Breast epithelium (tissue), 4 donors: ENCODE results near the gene LPAR5. TPM values are rescaled to one million over a fixed set of nuclear protein-coding genes. Genes with fewer than 3 reads are reported as not detected.

Source experiments
- DNase-seq, 2 donors: peaks; one replicate each; pipeline ENCODE4 v3.0.0-alpha.2; 2019; ENCODE audit warnings: low spot score in 2 of 2
- H3K27ac ChIP-seq, 2 donors: fragments of 200-600 bp; sonication (generic) in 1 of 2; one replicate each; pipeline ENCODE4 v1.5.1; 2016 to 2019; ENCODE audit warnings: mild to moderate bottlenecking in 1 of 2
- H3K27me3 ChIP-seq, 2 donors: fragments of 200-600 bp; sonication (generic) in 1 of 2; one replicate each; pipeline versions ENCODE4 v1.5.1 to v1.6.0; 2017 to 2019; ENCODE audit warnings: control low read depth in 1 of 2, mild to moderate bottlenecking in 1 of 2
- H3K36me3 ChIP-seq: fragments of 200-600 bp; one replicate; pipeline ENCODE4 v1.5.1; 2019
- H3K4me1 ChIP-seq, 2 donors: fragments of 200-600 bp; sonication (generic); one replicate each; pipeline ENCODE4 v1.5.1; 2016 to 2019; ENCODE audit warnings: control low read depth in 1 of 2
- H3K4me3 ChIP-seq, 3 donors: fragments of 200-600 bp; sonication (generic); 1 replicate in 2 of 3; 2 replicates in 1 of 3; pipeline ENCODE4 v1.5.1; 2016 to 2019; ENCODE audit warnings: mild to moderate bottlenecking in 3 of 3, moderate library complexity in 2 of 3
- H3K9me3 ChIP-seq, 2 donors: fragments of 200-600 bp; sonication (generic) in 1 of 2; one replicate each; pipeline ENCODE4 v1.5.1; 2016 to 2019; ENCODE audit warnings: control low read depth in 1 of 2
- CTCF ChIP-seq, 3 donors: fragments of 450-650 bp; IDR thresholded peaks; one replicate each; pipeline ENCODE4 v1.5.1; 2016 to 2017; ENCODE audit warnings: antibody characterized with exemption in 3 of 3, mild to moderate bottlenecking in 3 of 3, moderate library complexity in 3 of 3
- POLR2A ChIP-seq: fragments of 450-650 bp; IDR thresholded peaks from one replicate; pipeline ENCODE4 v1.6.1; 2016; ENCODE audit warnings: antibody characterized with exemption, mild to moderate bottlenecking, moderate library complexity
- POLR2AphosphoS5 ChIP-seq, 3 donors: sonication (generic); formaldehyde crosslinking; IDR thresholded peaks; one replicate each; pipeline ENCODE4 v1.6.1; 2017; ENCODE audit warnings: antibody characterized with exemption in 3 of 3
- intact Hi-C: fragments of 100-400 bp; cut with DNase I; formaldehyde crosslinking; loops from one replicate; pipeline ENCODE4 v1.15.1; 2023; ENCODE audit warnings: low total_unique reads
- total RNA-seq, 3 donors: library from RNA; depleted of rRNA; stranded (reverse); fragments of >200 nt; gene quantifications; one replicate each; pipeline ENCODE4 v1.1.0, GENCODE V29; 2016

The LPAR5 gene
- total RNA-seq, 3 donors from 2014 or later: 0.98 to 1.8 (median 1.8) TPM

GRCh38 chr12:6638305-6638704, 2.5 kb upstream of the LPAR5 start:
- no peaks in the 10 kb centered on the region for H3K4me1 ChIP-seq
- H3K9me3 ChIP-seq: no peaks in the 10 kb centered on the region
- TF ChIP-seq CTCF (IDR thresholded peaks at IDR 0.05) (no peak), POLR2AphosphoS5 (IDR thresholded peaks at IDR 0.05) (no peak), POLR2A (no peak)
- H3K27ac ChIP-seq: no peak overlapping the region
- H3K4me3 ChIP-seq: no peak overlapping the region
- DNase-seq: no peak
- no peaks in the 10 kb centered on the region for H3K36me3 ChIP-seq
- H3K27me3 ChIP-seq: no peaks in the 10 kb centered on the region
- intact Hi-C loops: no loop called here

DNA sequence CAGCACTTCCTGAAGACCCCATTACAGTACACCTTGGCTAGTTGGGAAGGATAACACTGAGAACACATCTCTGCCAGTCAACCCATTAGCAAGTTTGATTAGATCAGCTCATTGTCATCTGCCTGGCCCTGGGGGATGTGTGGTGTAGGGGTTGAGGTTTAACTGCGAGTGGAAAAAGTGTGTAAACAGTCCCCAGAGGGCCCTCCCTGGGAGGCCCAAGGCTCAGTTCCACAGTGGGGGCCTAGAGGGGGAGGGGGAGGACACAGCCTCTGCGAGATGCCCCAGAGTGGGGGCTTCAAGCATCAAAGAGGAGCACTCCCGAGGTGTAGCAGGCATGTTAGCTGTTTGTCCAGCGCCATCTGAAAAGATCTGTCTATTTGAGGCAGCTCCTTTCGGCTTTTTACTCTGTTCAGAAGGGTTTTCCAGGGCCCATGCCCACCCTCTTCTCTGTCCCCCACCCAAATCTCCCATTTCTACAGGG, 344 bp downstream of the LPAR5 start:
- intact Hi-C loops: no loop called here
- Histone ChIP-seq H3K4me1 (peaks cover 0 to 6% of the 10 kb centered on the region in 2 donors), H3K4me3 (peak overlapping the region in 2 of 3 donors; percentile 12)

GRCh38 chr12:6632026-6632983, 3.5 kb downstream of the LPAR5 start:
- H3K9me3 ChIP-seq: no peaks in the 10 kb centered on the region
- H3K36me3 ChIP-seq: no peaks in the 10 kb centered on the region
- H3K27me3 ChIP-seq: no peaks in the 10 kb centered on the region
- no peak for DNase-seq
- no peak overlapping the region for H3K4me3 ChIP-seq
- H3K27ac ChIP-seq: peak overlapping the region; percentile 58 to 76
- peaks cover 0 to 6% of the 10 kb centered on the region in 2 donors for H3K4me1 ChIP-seq
- intact Hi-C loops: no loop called here
- TF ChIP-seq CTCF (IDR thresholded peaks at IDR 0.05) (no peak), POLR2AphosphoS5 (IDR thresholded peaks at IDR 0.05) (no peak), POLR2A (no peak)

More for the DNA sequence above, 344 bp downstream of the LPAR5 start:
- Histone ChIP-seq H3K36me3 (no peaks in the 10 kb centered on the region), H3K27ac (peak overlapping the region; percentile 12 to 42), H3K27me3 (no peaks in the 10 kb centered on the region), H3K9me3 (no peaks in the 10 kb centered on the region)
- DNase-seq: no peak
- TF ChIP-seq CTCF (IDR thresholded peaks at IDR 0.05) (no peak), POLR2AphosphoS5 (IDR thresholded peaks at IDR 0.05) (no peak), POLR2A (no peak)

GRCh38 chr12:6631549-6631961, 4.2 kb downstream of the LPAR5 start:
- Histone ChIP-seq H3K27ac (no peak overlapping the region), H3K4me3 (no peak overlapping the region), H3K27me3 (no peaks in the 10 kb centered on the region), H3K4me1 (peaks cover 0 to 6% of the 10 kb centered on the region in 2 donors), H3K9me3 (no peaks in the 10 kb centered on the region), H3K36me3 (no peaks in the 10 kb centered on the region)
- TF ChIP-seq CTCF (IDR thresholded peaks at IDR 0.05) (no peak), POLR2A (no peak), POLR2AphosphoS5 (IDR thresholded peaks at IDR 0.05) (no peak)
- DNase-seq: no peak
- intact Hi-C loops: no loop called here

GRCh38 chr12:6630736-6631135, 5.0 kb downstream of the LPAR5 start:
- H3K9me3 ChIP-seq: no peaks in the 10 kb centered on the region
- peaks cover 0 to 6% of the 10 kb centered on the region in 2 donors for H3K4me1 ChIP-seq
- no peak for DNase-seq
- H3K27me3 ChIP-seq: no peaks in the 10 kb centered on the region
- intact Hi-C loops: no loop called here
- TF ChIP-seq CTCF (IDR thresholded peaks at IDR 0.05) (no peak), POLR2AphosphoS5 (IDR thresholded peaks at IDR 0.05) (no peak), POLR2A (no peak)
- H3K4me3 ChIP-seq: no peak overlapping the region
- no peak overlapping the region for H3K27ac ChIP-seq
- H3K36me3 ChIP-seq: no peaks in the 10 kb centered on the region
